AG04450 (cell line): ENCODE results near the gene LRP1B. TPM values are rescaled to one million over a fixed set of nuclear protein-coding genes. Genes with fewer than 3 reads are reported as not detected.

Experiments
- CTCF ChIA-PET: fragments of 300-600, 350-600 bp; formaldehyde crosslinking; extraction: SDS; loops from one replicate; lab custom pipeline; 2022; ENCODE audit warnings: antibody characterized with exemption, inconsistent platforms; lab: Charles Lee
- POLR2A ChIA-PET: fragments of 350-600 bp; formaldehyde crosslinking; extraction: SDS; loops from one replicate; lab custom pipeline; 2021; ENCODE audit warnings: antibody characterized with exemption, inconsistent platforms; lab: Yijun Ruan, JAX
- DNase-seq: peaks from one replicate; pipeline ENCODE4 v3.0.0-alpha.2; 2011; ENCODE audit warnings: low read depth, low spot score
- H3K27ac ChIP-seq: one replicate; pipeline ENCODE4 v1.5.1; 2012; ENCODE audit warnings: low read depth, low read length, control low read depth
- H3K27me3 ChIP-seq: one replicate; pipeline ENCODE4 v1.6.0; 2012; ENCODE audit warnings: low read length; ENCODE audit not compliant: control insufficient read depth, insufficient read depth
- H3K4me3 ChIP-seq: 2 replicates; pipeline ENCODE4 v1.5.1; 2011; ENCODE audit warnings: mild to moderate bottlenecking, low read depth, low read length, control low read depth
- H3K9me3 ChIP-seq: 2 replicates; pipeline ENCODE4 v1.5.1; 2012; ENCODE audit warnings: low read length; ENCODE audit not compliant: control insufficient read depth, insufficient read depth
- polyA plus RNA-seq: library from polyadenylated mRNA; depleted of rRNA; stranded (reverse); fragments of >200 nt; gene quantifications from 2 replicates; pipeline ENCODE4 v1.2.3, GENCODE V29; 2011
- TF ChIP-seq, protein P1 (sequence below): IDR thresholded peaks from 2 replicates; pipeline ENCODE4 v1.5.1; 2011; ENCODE audit warnings: low read depth, low read length, control low read depth, inconsistent platforms

Gene LRP1B
- polyA plus RNA-seq, 1 experiment, result 0.15 TPM

GRCh38 chr2:140680862-140681261, 1450.0 kb downstream of the LRP1B start:
- ChIA-PET CTCF (no interaction called here), POLR2A (no interaction called here)
- H3K4me3 ChIP-seq, result no peak overlapping the region
- no peak for DNase-seq
- H3K27ac ChIP-seq, result no peak overlapping the region
- TF ChIP-seq, protein P1, sequence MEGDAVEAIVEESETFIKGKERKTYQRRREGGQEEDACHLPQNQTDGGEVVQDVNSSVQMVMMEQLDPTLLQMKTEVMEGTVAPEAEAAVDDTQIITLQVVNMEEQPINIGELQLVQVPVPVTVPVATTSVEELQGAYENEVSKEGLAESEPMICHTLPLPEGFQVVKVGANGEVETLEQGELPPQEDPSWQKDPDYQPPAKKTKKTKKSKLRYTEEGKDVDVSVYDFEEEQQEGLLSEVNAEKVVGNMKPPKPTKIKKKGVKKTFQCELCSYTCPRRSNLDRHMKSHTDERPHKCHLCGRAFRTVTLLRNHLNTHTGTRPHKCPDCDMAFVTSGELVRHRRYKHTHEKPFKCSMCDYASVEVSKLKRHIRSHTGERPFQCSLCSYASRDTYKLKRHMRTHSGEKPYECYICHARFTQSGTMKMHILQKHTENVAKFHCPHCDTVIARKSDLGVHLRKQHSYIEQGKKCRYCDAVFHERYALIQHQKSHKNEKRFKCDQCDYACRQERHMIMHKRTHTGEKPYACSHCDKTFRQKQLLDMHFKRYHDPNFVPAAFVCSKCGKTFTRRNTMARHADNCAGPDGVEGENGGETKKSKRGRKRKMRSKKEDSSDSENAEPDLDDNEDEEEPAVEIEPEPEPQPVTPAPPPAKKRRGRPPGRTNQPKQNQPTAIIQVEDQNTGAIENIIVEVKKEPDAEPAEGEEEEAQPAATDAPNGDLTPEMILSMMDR, result no peak
- peaks cover 3% of the 10 kb centered on the region; the same call in 1 of the 2 replicates for H3K9me3 ChIP-seq
- no peaks in the 10 kb centered on the region for H3K27me3 ChIP-seq

- TF ChIP-seq, protein P1, result no peak
- H3K4me3 ChIP-seq, result no peak overlapping the region
- POLR2A ChIA-PET, result no interaction called here
- peaks cover 3% of the 10 kb centered on the region; the same call in 1 of the 2 replicates for H3K9me3 ChIP-seq
- H3K27me3 ChIP-seq, result no peaks in the 10 kb centered on the region
- DNase-seq, result no peak
- CTCF ChIA-PET, result interaction anchor here (0.5 to 0.6 kb wide), 2 partner anchors 611 to 1074 kb away, joined by 3 to 4 read pairs; no protein-coding TSS in a partner anchor
- no peak overlapping the region for H3K27ac ChIP-seq
Observed at GRCh38 chr2:140679752-140680151, 1451.1 kb downstream of the LRP1B start.

DNA sequence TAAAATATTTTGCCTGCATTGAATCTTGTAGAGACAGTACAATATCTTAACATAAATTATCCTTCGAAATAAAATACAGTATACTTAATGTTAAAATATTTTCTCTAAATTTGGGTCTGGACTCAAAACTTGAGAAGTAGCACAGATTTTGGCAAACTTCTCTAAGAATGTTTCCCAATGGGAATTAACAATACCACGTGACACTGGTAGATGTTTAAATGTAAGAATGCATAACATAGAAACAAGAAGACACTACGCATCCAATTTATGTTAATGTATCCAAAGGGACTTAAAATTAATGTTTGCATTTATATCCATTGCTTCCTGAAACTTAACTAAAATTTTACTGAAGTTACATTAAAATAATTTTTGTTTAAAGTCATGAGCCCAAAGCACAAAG, 1460.9 kb downstream of the LRP1B start:
- CTCF ChIA-PET, result no interaction called here
- POLR2A ChIA-PET, result no interaction called here
- H3K27me3 ChIP-seq, result no peaks in the 10 kb centered on the region
- TF ChIP-seq, protein P1, result no peak
- H3K27ac ChIP-seq, result no peak overlapping the region
- no peak for DNase-seq
- H3K9me3 ChIP-seq, result no peaks in the 10 kb centered on the region
- H3K4me3 ChIP-seq, result no peak overlapping the region

DNA sequence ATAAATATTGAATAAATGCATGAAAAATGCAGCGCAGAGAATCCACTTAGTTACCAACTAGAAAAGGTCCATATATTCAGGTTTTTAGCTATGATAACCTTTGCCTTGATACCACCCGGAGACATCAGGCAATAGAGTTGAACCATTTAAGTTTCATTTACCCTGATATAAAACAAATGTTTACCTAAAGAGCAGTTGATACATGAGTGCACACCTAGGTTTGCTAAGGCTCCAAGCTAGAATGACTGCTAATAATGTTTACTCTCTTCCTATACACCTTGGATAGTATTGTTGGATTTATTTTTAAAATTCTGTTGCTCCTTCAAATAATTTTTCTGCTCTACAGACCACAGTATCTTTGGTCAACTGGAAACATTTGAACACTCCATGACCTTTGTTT, 1463.6 kb downstream of the LRP1B start:
- TF ChIP-seq, protein P1, result no peak
- DNase-seq, result no peak
- no peaks in the 10 kb centered on the region for H3K27me3 ChIP-seq
- no peak overlapping the region for H3K27ac ChIP-seq
- no peak overlapping the region for H3K4me3 ChIP-seq
- CTCF ChIA-PET, result no interaction called here
- no peaks in the 10 kb centered on the region for H3K9me3 ChIP-seq
- POLR2A ChIA-PET, result no interaction called here

- ChIA-PET POLR2A (no interaction called here), CTCF (no interaction called here)
- TF ChIP-seq, protein P1, result no peak
- H3K4me3 ChIP-seq, result no peak overlapping the region
- H3K9me3 ChIP-seq, result no peaks in the 10 kb centered on the region
- no peak overlapping the region for H3K27ac ChIP-seq
- DNase-seq, result no peak
- H3K27me3 ChIP-seq, result no peaks in the 10 kb centered on the region
Observed at GRCh38 chr2:140662504-140662903, 1468.3 kb downstream of the LRP1B start.
